ENCODE data around the gene CASP6.
"Not testable (repeated sequence)": the region's sequence is repeated elsewhere in the genome, so short reads cannot be mapped to it uniquely, and the experiment has no call there.

Gene CASP6

GRCh38 chr4:109684727-109685126 is 18.5 kb downstream of the CASP6 start:
- Histone ChIP-seq H3K4me1 (ENCODE audit: control insufficient read depth, insufficient read depth, low read length) (peaks cover 17% of the 10 kb centered on the region), H3K27me3 (ENCODE audit: control insufficient read depth, insufficient read depth, low read length) (no peaks in the 10 kb centered on the region), H3K9ac (ENCODE audit: low read length) (no peak overlapping the region), H3K27ac (ENCODE audit: low read depth, low read length) (no peak overlapping the region), H3K36me3 (ENCODE audit: control insufficient read depth, insufficient read depth, low read length) (peaks cover 7% of the 10 kb centered on the region; the same call in 1 of the 2 replicates), H3K4me3 (ENCODE audit: low read depth, low read length) (no peak overlapping the region), H3K9me3 (ENCODE audit: control insufficient read depth, insufficient read depth, low read depth, low read length) (peaks cover 15% of the 10 kb centered on the region)

GRCh38 chr4:109683621-109684253 is 19.5 kb downstream of the CASP6 start:
- no peak overlapping the region for H3K27ac ChIP-seq (ENCODE audit: low read depth, low read length)
- H3K9ac ChIP-seq (ENCODE audit: low read length) = no peak overlapping the region
- H3K27me3 ChIP-seq (ENCODE audit: control insufficient read depth, insufficient read depth, low read length) = no peaks in the 10 kb centered on the region
- H3K4me1 ChIP-seq (ENCODE audit: control insufficient read depth, insufficient read depth, low read length) = peaks cover 17% of the 10 kb centered on the region
- H3K4me3 ChIP-seq (ENCODE audit: low read depth, low read length) = no peak overlapping the region
- peaks cover 22% of the 10 kb centered on the region for H3K9me3 ChIP-seq (ENCODE audit: control insufficient read depth, insufficient read depth, low read depth, low read length)
- peaks cover 7% of the 10 kb centered on the region; the same call in 1 of the 2 replicates for H3K36me3 ChIP-seq (ENCODE audit: control insufficient read depth, insufficient read depth, low read length)

GRCh38 chr4:109682875-109683274 is 20.4 kb downstream of the CASP6 start:
- Histone ChIP-seq H3K36me3 (ENCODE audit: control insufficient read depth, insufficient read depth, low read length) (peaks cover 4% of the 10 kb centered on the region; the same call in 1 of the 2 replicates), H3K4me3 (ENCODE audit: low read depth, low read length) (no peak overlapping the region), H3K27me3 (ENCODE audit: control insufficient read depth, insufficient read depth, low read length) (no peaks in the 10 kb centered on the region), H3K9ac (ENCODE audit: low read length) (no peak overlapping the region), H3K27ac (ENCODE audit: low read depth, low read length) (no peak overlapping the region), H3K9me3 (ENCODE audit: control insufficient read depth, insufficient read depth, low read depth, low read length) (peaks cover 25% of the 10 kb centered on the region), H3K4me1 (ENCODE audit: control insufficient read depth, insufficient read depth, low read length) (peaks cover 17% of the 10 kb centered on the region)

GRCh38 chr4:109678925-109679324 is 24.3 kb downstream of the CASP6 start:
- Histone ChIP-seq H3K4me1 (ENCODE audit: control insufficient read depth, insufficient read depth, low read length) (peaks cover 17% of the 10 kb centered on the region), H3K9me3 (ENCODE audit: control insufficient read depth, insufficient read depth, low read depth, low read length) (peaks cover 46% of the 10 kb centered on the region)
- H3K9ac ChIP-seq (ENCODE audit: low read length); H3K4me3 ChIP-seq (ENCODE audit: low read depth, low read length); H3K27ac ChIP-seq (ENCODE audit: low read depth, low read length); H3K27me3 ChIP-seq (ENCODE audit: control insufficient read depth, insufficient read depth, low read length); H3K36me3 ChIP-seq (ENCODE audit: control insufficient read depth, insufficient read depth, low read length): not testable (repeated sequence)

GRCh38 chr4:109678472-109678871 is 24.8 kb downstream of the CASP6 start:
- H3K9ac ChIP-seq (ENCODE audit: low read length); H3K27ac ChIP-seq (ENCODE audit: low read depth, low read length); H3K27me3 ChIP-seq (ENCODE audit: control insufficient read depth, insufficient read depth, low read length); H3K36me3 ChIP-seq (ENCODE audit: control insufficient read depth, insufficient read depth, low read length); H3K4me3 ChIP-seq (ENCODE audit: low read depth, low read length): not testable (repeated sequence)
- Histone ChIP-seq H3K4me1 (ENCODE audit: control insufficient read depth, insufficient read depth, low read length) (peaks cover 16% of the 10 kb centered on the region), H3K9me3 (ENCODE audit: control insufficient read depth, insufficient read depth, low read depth, low read length) (peaks cover 46% of the 10 kb centered on the region)

- H3K4me3 ChIP-seq (ENCODE audit: low read depth, low read length) = no peak overlapping the region
- H3K9ac ChIP-seq (ENCODE audit: low read length) = no peak overlapping the region
- H3K27ac ChIP-seq (ENCODE audit: low read depth, low read length) = no peak overlapping the region
- peaks cover 46% of the 10 kb centered on the region for H3K9me3 ChIP-seq (ENCODE audit: control insufficient read depth, insufficient read depth, low read depth, low read length)
- no peaks in the 10 kb centered on the region; the same call in 1 of the 2 replicates for H3K4me1 ChIP-seq (ENCODE audit: control insufficient read depth, insufficient read depth, low read length)
- H3K36me3 ChIP-seq (ENCODE audit: control insufficient read depth, insufficient read depth, low read length) = no peaks in the 10 kb centered on the region
- H3K27me3 ChIP-seq (ENCODE audit: control insufficient read depth, insufficient read depth, low read length) = no peaks in the 10 kb centered on the region
Measured at GRCh38 chr4:109676886-109677285, 26.4 kb downstream of the CASP6 start.

GRCh38 chr4:109675843-109676242 is 27.4 kb downstream of the CASP6 start:
- Histone ChIP-seq H3K9me3 (ENCODE audit: control insufficient read depth, insufficient read depth, low read depth, low read length) (peaks cover 40% of the 10 kb centered on the region), H3K4me1 (ENCODE audit: control insufficient read depth, insufficient read depth, low read length) (no peaks in the 10 kb centered on the region), H3K27ac (ENCODE audit: low read depth, low read length) (no peak overlapping the region), H3K9ac (ENCODE audit: low read length) (no peak overlapping the region), H3K27me3 (ENCODE audit: control insufficient read depth, insufficient read depth, low read length) (no peaks in the 10 kb centered on the region), H3K36me3 (ENCODE audit: control insufficient read depth, insufficient read depth, low read length) (no peaks in the 10 kb centered on the region), H3K4me3 (ENCODE audit: low read depth, low read length) (no peak overlapping the region)

GRCh38 chr4:109675181-109675580 is 28.1 kb downstream of the CASP6 start:
- Histone ChIP-seq H3K4me1 (ENCODE audit: control insufficient read depth, insufficient read depth, low read length) (no peaks in the 10 kb centered on the region), H3K4me3 (ENCODE audit: low read depth, low read length) (no peak overlapping the region), H3K27ac (ENCODE audit: low read depth, low read length) (no peak overlapping the region), H3K27me3 (ENCODE audit: control insufficient read depth, insufficient read depth, low read length) (no peaks in the 10 kb centered on the region), H3K36me3 (ENCODE audit: control insufficient read depth, insufficient read depth, low read length) (no peaks in the 10 kb centered on the region), H3K9me3 (ENCODE audit: control insufficient read depth, insufficient read depth, low read depth, low read length) (peaks cover 35% of the 10 kb centered on the region), H3K9ac (ENCODE audit: low read length) (no peak overlapping the region)

GRCh38 chr4:109673303-109673702 is 29.9 kb downstream of the CASP6 start:
- H3K9ac ChIP-seq (ENCODE audit: low read length) = no peak overlapping the region
- no peaks in the 10 kb centered on the region for H3K27me3 ChIP-seq (ENCODE audit: control insufficient read depth, insufficient read depth, low read length)
- peaks cover 20% of the 10 kb centered on the region for H3K9me3 ChIP-seq (ENCODE audit: control insufficient read depth, insufficient read depth, low read depth, low read length)
- no peak overlapping the region for H3K27ac ChIP-seq (ENCODE audit: low read depth, low read length)
- no peak overlapping the region for H3K4me3 ChIP-seq (ENCODE audit: low read depth, low read length)
- no peaks in the 10 kb centered on the region for H3K36me3 ChIP-seq (ENCODE audit: control insufficient read depth, insufficient read depth, low read length)
- no peaks in the 10 kb centered on the region for H3K4me1 ChIP-seq (ENCODE audit: control insufficient read depth, insufficient read depth, low read length)

GRCh38 chr4:109672169-109672930 is 30.9 kb downstream of the CASP6 start:
- no peaks in the 10 kb centered on the region for H3K4me1 ChIP-seq (ENCODE audit: control insufficient read depth, insufficient read depth, low read length)
- H3K9ac ChIP-seq (ENCODE audit: low read length) = no peak overlapping the region
- H3K9me3 ChIP-seq (ENCODE audit: control insufficient read depth, insufficient read depth, low read depth, low read length) = peaks cover 18% of the 10 kb centered on the region
- H3K4me3 ChIP-seq (ENCODE audit: low read depth, low read length) = no peak overlapping the region
- H3K27me3 ChIP-seq (ENCODE audit: control insufficient read depth, insufficient read depth, low read length) = no peaks in the 10 kb centered on the region
- H3K36me3 ChIP-seq (ENCODE audit: control insufficient read depth, insufficient read depth, low read length) = no peaks in the 10 kb centered on the region
- no peak overlapping the region for H3K27ac ChIP-seq (ENCODE audit: low read depth, low read length)

- Histone ChIP-seq H3K27ac (ENCODE audit: low read depth, low read length) (no peak overlapping the region), H3K4me3 (ENCODE audit: low read depth, low read length) (no peak overlapping the region), H3K36me3 (ENCODE audit: control insufficient read depth, insufficient read depth, low read length) (no peaks in the 10 kb centered on the region), H3K27me3 (ENCODE audit: control insufficient read depth, insufficient read depth, low read length) (no peaks in the 10 kb centered on the region), H3K9me3 (ENCODE audit: control insufficient read depth, insufficient read depth, low read depth, low read length) (peaks cover 8% of the 10 kb centered on the region; the same call in 1 of the 2 replicates), H3K4me1 (ENCODE audit: control insufficient read depth, insufficient read depth, low read length) (no peaks in the 10 kb centered on the region), H3K9ac (ENCODE audit: low read length) (no peak overlapping the region)
Measured at GRCh38 chr4:109671350-109671749, 31.9 kb downstream of the CASP6 start.
